PC-3 (cell line): ENCODE measurements around the gene IRF5. TPM values are rescaled to one million over a fixed set of nuclear protein-coding genes. Genes with fewer than 3 reads are reported as not detected.

ENCODE experiments used
- ATAC-seq: fragments of 200-7000 bp; cut with Tn5 transposase; 2 replicates; pipeline ENCODE4 v1.9.1; 2020; ENCODE audit warnings: mild to moderate bottlenecking, moderate library complexity
- BruUV-seq: library from RNA; stranded (reverse); fragments of 400-500 nt; replicated peaks from 2 replicates; lab custom pipeline; 2021; lab: Mats Ljungman, UMichigan
- CTCF ChIA-PET: fragments of 300-600 bp; sonication (Branson Sonifier 250); formaldehyde crosslinking; loops from one replicate; lab custom pipeline; 2022; ENCODE audit warnings: antibody characterized with exemption; lab: Charles Lee
- POLR2A ChIA-PET: fragments of 300-600 bp; sonication (Branson Sonifier 250); formaldehyde crosslinking; loops from one replicate; lab custom pipeline; 2022; ENCODE audit warnings: antibody characterized with exemption; ENCODE audit not compliant: unreplicated experiment; lab: Charles Lee
- DNase-seq: peaks from one replicate; pipeline ENCODE4 v3.0.0-alpha.2; 2015
- H2AFZ ChIP-seq: fragments of 300-600 bp; sonication (generic); 2 replicates; pipeline ENCODE4 v1.6.0; 2016; ENCODE audit warnings: antibody characterized with exemption, low read length
- H3F3A ChIP-seq: fragments of 300-600 bp; sonication (generic); one replicate; pipeline ENCODE4 v1.6.0; 2017; ENCODE audit warnings: antibody characterized with exemption, low read length, control low read depth, mild to moderate bottlenecking; ENCODE audit not compliant: unreplicated experiment
- H3K27ac ChIP-seq: fragments of 300-600 bp; sonication (generic); 2 replicates; pipeline ENCODE4 v1.5.1; 2016; ENCODE audit warnings: mild to moderate bottlenecking, low read length
- H3K27me3 ChIP-seq: fragments of 300-600 bp; sonication (generic); 2 replicates; pipeline ENCODE4 v1.6.1; 2016; ENCODE audit warnings: low read length, mixed read lengths
- H3K36me3 ChIP-seq: fragments of 300-600 bp; sonication (generic); 2 replicates; pipeline ENCODE4 v1.6.1; 2016; ENCODE audit warnings: low read depth, mixed run types, low read length, mixed read lengths
- H3K4me1 ChIP-seq: fragments of 300-600 bp; sonication (generic); 2 replicates; pipeline ENCODE4 v1.5.1; 2016; ENCODE audit warnings: low read length; ENCODE audit not compliant: insufficient read depth
- H3K4me2 ChIP-seq: fragments of 300-600 bp; sonication (generic); 2 replicates; pipeline ENCODE4 v1.6.0; 2016; ENCODE audit warnings: low read length
- H3K4me3 ChIP-seq: fragments of 300-600 bp; sonication (generic); 2 replicates; pipeline ENCODE4 v1.5.1; 2016; ENCODE audit warnings: mild to moderate bottlenecking, low read length, mixed read lengths
- H3K79me2 ChIP-seq: fragments of 300-600 bp; sonication (generic); 2 replicates; pipeline ENCODE4 v1.6.1; 2017; ENCODE audit warnings: low read length, mixed read lengths
- H3K9ac ChIP-seq: fragments of 300-600 bp; sonication (generic); 2 replicates; pipeline ENCODE4 v1.6.0; 2016; ENCODE audit warnings: mild to moderate bottlenecking, low read length
- H3K9me2 ChIP-seq: fragments of 300-600 bp; sonication (generic); replicated peaks from 2 replicates; pipeline ENCODE4 v1.6.1; 2016; ENCODE audit warnings: mixed run types, low read length, mixed read lengths
- H3K9me3 ChIP-seq: fragments of 300-600 bp; sonication (generic); 2 replicates; pipeline ENCODE4 v1.6.1; 2016; ENCODE audit warnings: low read length, mixed read lengths
- H4K20me1 ChIP-seq: fragments of 300-600 bp; sonication (generic); 2 replicates; pipeline ENCODE4 v1.6.1; 2016; ENCODE audit warnings: low read length, mixed read lengths
- EZH2 ChIP-seq: fragments of 300-600 bp; sonication (generic); IDR thresholded peaks from one replicate; pipeline ENCODE4 v1.6.1; 2017; ENCODE audit warnings: antibody characterized with exemption, mild to moderate bottlenecking, low read length; ENCODE audit not compliant: unreplicated experiment
- EZH2phosphoT487 ChIP-seq: fragments of 300-600 bp; sonication (generic); IDR thresholded peaks from 2 replicates; pipeline ENCODE4 v1.6.1; 2018; ENCODE audit warnings: mild to moderate bottlenecking, antibody characterized with exemption, low read length, borderline replicate concordance
- intact Hi-C: fragments of 100-400 bp; cut with micrococcal nuclease; formaldehyde crosslinking; loops from 2 replicates; pipeline ENCODE4 v1.9.0; 2023
- total RNA-seq: library from RNA; depleted of rRNA; stranded (reverse); fragments of >200 nt; gene quantifications from 2 replicates; pipeline ENCODE4 v1.2.3, GENCODE V29; 2014
- TF ChIP-seq, protein P1 (sequence below): fragments of 300-600 bp; sonication (generic); conservative IDR thresholded peaks from 2 replicates; pipeline ENCODE4 v1.5.1; 2017; ENCODE audit warnings: antibody characterized with exemption, low read depth, mild to moderate bottlenecking, low read length

Gene IRF5
- total RNA-seq, 1 experiment from 2014 or later = 15.3 TPM

- no peaks in the 10 kb centered on the region for H3K79me2 ChIP-seq
- no peaks in the 10 kb centered on the region for H4K20me1 ChIP-seq
- no peaks in the 10 kb centered on the region for H3K9me3 ChIP-seq
- ChIA-PET CTCF (no interaction called here), POLR2A (interaction anchor here (0.6 kb wide), 1 partner anchor 50 kb away, joined by 4 read pairs; no protein-coding TSS in a partner anchor)
- no peak overlapping the region for H3K4me2 ChIP-seq
- H3K27me3 ChIP-seq = no peaks in the 10 kb centered on the region; the same call in 1 of the 2 replicates
- H2AFZ ChIP-seq = no peak overlapping the region
- no peak overlapping the region for H3K4me3 ChIP-seq
- H3K27ac ChIP-seq = no peak overlapping the region
- H3K9me2 ChIP-seq = no peaks in the 10 kb centered on the region
- no peaks in the 10 kb centered on the region for H3K4me1 ChIP-seq
- no peaks in the 10 kb centered on the region for H3K36me3 ChIP-seq
- intact Hi-C loops = no loop called here
- no peak for TF ChIP-seq EZH2
- TF ChIP-seq EZH2phosphoT487 = no peak
- TF ChIP-seq, protein P1, sequence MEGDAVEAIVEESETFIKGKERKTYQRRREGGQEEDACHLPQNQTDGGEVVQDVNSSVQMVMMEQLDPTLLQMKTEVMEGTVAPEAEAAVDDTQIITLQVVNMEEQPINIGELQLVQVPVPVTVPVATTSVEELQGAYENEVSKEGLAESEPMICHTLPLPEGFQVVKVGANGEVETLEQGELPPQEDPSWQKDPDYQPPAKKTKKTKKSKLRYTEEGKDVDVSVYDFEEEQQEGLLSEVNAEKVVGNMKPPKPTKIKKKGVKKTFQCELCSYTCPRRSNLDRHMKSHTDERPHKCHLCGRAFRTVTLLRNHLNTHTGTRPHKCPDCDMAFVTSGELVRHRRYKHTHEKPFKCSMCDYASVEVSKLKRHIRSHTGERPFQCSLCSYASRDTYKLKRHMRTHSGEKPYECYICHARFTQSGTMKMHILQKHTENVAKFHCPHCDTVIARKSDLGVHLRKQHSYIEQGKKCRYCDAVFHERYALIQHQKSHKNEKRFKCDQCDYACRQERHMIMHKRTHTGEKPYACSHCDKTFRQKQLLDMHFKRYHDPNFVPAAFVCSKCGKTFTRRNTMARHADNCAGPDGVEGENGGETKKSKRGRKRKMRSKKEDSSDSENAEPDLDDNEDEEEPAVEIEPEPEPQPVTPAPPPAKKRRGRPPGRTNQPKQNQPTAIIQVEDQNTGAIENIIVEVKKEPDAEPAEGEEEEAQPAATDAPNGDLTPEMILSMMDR = no peak
- DNase-seq (no peak), ATAC-seq (no peak)
- no TSS peak for BruUV-seq
- H3K9ac ChIP-seq = no peak overlapping the region
- H3F3A ChIP-seq = no peaks in the 10 kb centered on the region
Measured at GRCh38 chr7:128908750-128909624, 28.7 kb upstream of the IRF5 start.

DNA sequence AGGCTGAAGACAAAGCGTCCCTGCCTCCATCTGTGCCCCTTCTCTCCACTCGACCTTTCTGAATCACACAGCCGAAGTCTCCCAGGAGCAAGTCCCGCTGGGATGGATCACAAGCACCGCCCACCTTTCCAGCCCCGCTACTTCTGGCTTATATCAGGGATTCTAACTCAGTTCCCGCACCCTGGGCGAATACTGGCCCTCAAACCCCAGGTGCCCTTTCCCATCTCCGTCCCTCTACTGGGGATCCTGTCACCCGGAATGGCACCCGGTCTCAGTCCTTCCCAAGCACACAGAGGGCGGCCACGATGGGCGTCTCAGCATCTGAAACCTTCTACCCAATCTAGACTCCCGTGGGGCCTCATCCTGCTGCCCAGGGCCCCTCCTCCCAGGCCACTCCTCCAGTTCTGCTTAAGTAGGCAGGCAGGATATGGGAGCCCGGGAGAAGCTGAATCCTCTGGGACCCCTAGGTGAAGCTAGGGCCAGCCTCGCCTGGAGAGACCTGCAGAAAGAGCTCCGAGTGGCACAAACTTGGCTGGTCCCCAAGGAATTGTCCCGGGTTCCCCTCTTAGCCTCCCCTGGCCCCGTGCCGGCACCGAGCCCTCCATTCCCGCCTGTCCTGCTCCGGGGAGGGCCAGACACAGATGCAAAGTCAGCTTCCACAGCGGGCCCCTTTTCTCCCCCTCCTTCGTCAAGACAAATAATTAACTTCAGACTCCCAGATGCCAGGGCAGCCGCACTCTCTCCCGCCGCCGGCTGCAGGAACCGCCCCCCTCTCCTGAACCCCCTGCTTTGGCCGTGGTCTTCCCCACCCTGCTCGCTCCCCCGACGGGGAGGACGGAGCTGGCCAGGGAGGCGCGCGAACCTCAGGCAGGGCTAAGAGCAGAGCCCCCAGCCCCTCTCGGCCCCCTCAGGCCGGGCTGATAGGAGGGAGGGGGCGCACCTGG lies 27.8 kb upstream of the IRF5 start:
- Histone ChIP-seq H2AFZ (peak overlapping the region; percentile 25; the same call in 1 of the 2 replicates), H3K36me3 (no peaks in the 10 kb centered on the region), H3K9ac (no peak overlapping the region), H3K4me3 (no peak overlapping the region), H3K79me2 (no peaks in the 10 kb centered on the region), H3K4me2 (peak overlapping the region; percentile 48; the same call in 1 of the 2 replicates), H4K20me1 (no peaks in the 10 kb centered on the region), H3K27me3 (no peaks in the 10 kb centered on the region; the same call in 1 of the 2 replicates), H3K9me3 (no peaks in the 10 kb centered on the region), H3F3A (no peaks in the 10 kb centered on the region), H3K27ac (no peak overlapping the region), H3K9me2 (no peaks in the 10 kb centered on the region), H3K4me1 (no peaks in the 10 kb centered on the region)
- intact Hi-C loops = no loop called here
- ChIA-PET POLR2A (no interaction called here), CTCF (no interaction called here)
- DNase-seq (no peak), ATAC-seq (peak; percentile 31; the same call in 1 of the 2 replicates)
- BruUV-seq = no TSS peak
- TF ChIP-seq EZH2phosphoT487 (no peak), EZH2 (no peak)
- TF ChIP-seq, protein P1 = no peak
